ENCODE measurements around the gene GALNT5.
"Not testable (repeated sequence)": the region's sequence is repeated elsewhere in the genome, so short reads cannot be mapped to it uniquely, and the experiment has no call there.

GALNT5 gene

DNA sequence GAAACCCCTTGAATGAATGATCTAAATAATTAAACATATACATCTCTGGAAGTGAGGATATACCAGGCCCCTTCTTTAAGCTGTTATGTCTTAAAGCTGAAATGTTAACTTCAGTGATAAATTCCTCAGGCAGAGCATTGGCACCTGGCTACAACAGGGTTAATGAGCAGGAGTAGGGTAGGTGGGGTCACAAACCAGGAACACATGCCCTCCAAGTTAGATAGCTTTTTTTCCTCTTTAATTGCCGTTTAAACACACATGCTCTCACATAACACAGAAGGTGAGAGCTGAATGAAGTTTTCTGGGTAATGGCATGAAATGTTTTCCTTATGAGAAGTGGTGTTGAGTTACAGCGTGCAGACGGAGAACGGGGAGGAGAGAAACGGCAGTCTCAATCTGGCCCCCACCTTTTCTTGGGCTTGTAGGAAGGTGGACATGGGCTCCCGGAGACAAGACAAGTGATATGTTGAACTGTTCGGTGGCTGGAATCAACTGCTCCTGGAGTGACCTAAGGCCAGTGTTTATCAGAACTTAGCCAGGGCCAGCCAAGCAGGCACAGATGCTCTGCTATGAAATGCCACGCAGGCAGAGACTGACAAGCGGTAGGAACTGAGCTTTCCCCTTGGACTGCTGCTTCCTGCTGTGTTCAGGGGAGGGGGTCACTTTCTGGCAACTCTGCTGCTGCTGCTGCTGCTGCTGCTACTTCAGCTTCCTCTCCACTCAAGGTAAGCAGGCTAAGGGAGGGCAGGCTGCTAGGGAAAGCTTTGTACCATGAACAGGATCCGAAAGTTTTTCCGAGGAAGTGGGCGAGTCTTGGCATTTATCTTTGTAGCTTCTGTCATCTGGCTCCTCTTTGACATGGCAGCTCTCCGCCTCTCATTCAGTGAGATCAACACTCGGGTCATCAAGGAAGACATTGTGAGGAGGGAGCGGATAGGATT lies at the start of gene GALNT5:
Gene GALNT5, plus strand, starts transcription at position 394 of the 941 bp plus-strand sequence. Its CDS starts 378 bp downstream, at position 772.
- DNase-seq, result peak; percentile 65

GRCh38 chr2:157216286-157216965 lies 41.1 kb upstream of the GALNT5 start:
- DNase-seq, result no peak

DNA sequence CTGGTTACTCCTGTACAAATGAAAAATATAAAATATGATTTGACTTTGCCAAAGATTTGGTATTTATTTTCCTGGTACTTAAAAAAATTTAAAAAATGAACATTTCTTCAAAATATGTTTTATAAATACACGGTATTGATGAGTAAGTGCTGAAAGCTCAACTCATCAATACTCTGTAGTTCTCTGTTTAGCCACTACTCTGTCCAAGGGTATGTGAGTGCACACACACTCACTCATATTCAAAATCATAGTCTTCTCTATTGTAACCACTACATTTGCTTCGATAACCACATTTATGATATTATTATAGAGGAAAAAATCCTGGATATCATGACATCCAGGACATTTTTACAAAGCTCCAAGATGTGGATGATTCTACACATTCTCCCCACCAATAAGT lies 40.1 kb upstream of the GALNT5 start:
- no peak for DNase-seq

DNA sequence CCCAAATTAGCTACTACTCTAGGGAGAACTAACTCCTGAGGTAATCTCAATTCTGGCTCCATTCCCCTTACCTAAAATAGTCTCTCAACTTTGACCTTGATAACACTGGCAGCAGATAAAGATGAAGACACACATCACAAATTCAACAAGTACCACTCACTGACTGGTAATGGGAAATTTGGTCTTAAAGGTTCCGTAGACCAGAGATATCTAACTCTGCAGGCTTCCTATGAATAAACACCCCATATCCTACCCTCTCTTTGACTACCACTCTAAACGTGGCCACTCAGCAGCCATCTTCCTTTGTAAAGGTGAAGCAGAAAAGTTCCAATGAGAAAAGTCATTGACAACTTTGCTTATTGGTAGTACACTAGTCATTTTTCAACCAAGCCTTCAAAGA lies 38.6 kb upstream of the GALNT5 start:
- no peak for DNase-seq

- no peak for DNase-seq
Measured at GRCh38 chr2:157220502-157220901, 37.0 kb upstream of the GALNT5 start.

GRCh38 chr2:157221394-157221988 lies 36.0 kb upstream of the GALNT5 start:
- DNase-seq, result no peak

- no peak for DNase-seq
Measured at GRCh38 chr2:157223624-157224205, 33.8 kb upstream of the GALNT5 start.

DNA sequence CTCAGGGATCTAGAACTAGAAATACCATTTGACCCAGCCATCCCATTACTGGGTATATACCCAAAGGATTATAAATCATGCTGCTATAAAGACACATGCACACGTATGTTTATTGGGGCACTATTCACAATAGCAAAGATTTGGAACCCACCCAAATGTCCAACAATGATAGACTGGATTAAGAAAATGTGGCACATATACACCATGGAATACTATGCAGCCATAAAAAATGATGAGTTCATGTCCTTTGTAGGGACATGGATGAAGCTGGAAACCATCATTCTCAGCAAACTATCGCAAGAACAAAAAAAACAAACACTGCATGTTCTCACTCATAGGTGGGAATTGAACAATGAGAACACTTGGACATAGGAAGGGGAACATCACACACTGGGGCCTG lies 33.1 kb upstream of the GALNT5 start:
- not testable (repeated sequence) for DNase-seq

GRCh38 chr2:157227592-157227991 lies 29.9 kb upstream of the GALNT5 start:
- DNase-seq, result no peak

DNA sequence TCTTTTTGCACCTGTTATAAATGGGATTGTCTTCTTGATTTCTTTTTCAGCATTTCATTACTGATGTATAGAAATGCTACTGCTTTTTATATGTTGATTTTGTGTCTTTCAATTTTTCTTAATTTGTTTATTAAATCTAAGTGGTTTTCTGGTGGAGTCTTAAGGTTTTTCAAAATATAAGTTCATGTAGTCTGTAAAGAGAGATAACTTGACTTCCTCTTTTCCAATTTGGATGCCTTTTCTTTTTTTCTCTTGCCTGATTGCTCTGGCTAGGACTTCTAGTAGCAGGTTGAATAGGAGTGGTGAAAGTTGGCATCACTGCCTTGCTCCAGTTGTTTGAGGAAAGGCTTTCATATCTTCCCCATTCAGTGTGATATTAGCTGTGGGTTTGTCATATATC lies 28.6 kb upstream of the GALNT5 start:
- no peak for DNase-seq

GRCh38 chr2:157229572-157229971 lies 27.9 kb upstream of the GALNT5 start:
- peak; percentile 90 for DNase-seq

DNA sequence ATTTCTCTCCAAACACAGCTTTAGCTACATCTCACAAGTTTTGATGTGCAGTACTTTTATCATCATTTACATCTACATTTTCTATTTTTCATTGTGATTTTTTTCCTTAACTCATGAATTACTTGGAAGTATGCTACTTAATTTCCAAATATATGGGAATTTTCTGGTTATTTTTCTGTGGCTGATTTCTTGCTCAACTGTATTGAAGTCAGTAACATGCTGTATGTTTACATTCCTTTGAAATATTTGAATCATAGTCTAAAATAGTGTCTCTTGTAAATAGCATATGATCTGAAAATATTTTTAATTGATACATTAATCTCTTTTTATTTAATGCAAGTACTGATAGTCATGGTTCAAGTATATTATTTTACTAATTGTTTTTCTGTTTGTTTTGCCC lies 26.0 kb upstream of the GALNT5 start:
- peak; percentile 42 for DNase-seq

GRCh38 chr2:157233506-157233905 lies 24.0 kb upstream of the GALNT5 start:
- peak; percentile 68 for DNase-seq

- no peak for DNase-seq
Measured at GRCh38 chr2:157236404-157236803, 21.1 kb upstream of the GALNT5 start.

DNA sequence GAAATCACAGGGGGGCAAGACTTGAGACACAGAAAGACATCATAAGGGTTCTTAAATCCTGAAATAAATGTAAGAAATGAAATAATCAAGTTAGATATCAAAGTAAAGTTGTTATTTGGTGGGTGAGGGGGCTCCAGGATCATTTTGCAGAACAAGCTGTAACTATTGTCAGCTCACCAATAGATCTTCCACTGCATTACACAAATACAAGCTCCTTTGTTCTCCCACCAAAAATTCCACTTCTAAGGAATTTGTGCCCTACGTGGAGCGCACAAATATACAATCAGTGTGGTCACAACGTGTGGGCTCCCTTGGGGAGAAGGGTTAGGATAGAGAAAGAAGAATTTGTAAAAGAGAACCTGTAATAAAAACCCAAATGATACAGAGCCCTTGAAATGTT lies 19.2 kb upstream of the GALNT5 start:
- DNase-seq, result no peak

DNA sequence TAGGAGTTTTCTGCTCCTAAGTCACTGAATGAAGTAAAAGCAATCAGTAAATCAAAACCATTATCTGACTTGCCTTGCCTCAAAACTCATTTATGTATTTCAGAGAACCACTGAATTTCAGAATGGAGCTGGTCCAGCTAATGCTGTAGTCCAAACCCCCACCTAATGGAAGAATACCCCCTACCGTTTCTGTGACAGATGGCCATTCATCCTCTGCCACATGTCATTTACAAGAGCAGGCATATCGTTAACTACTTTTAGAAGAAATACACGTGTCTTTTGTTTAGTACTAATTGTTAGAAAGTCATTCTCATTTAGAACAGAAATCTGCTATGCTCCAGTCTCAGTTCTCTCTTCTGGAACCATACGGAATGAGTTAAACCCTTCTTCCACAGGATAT lies 12.8 kb upstream of the GALNT5 start:
- DNase-seq, result no peak

GRCh38 chr2:157245144-157245840 lies 12.2 kb upstream of the GALNT5 start:
- no peak for DNase-seq

- DNase-seq, result peak; percentile 95
Measured at GRCh38 chr2:157245846-157246764, 11.4 kb upstream of the GALNT5 start.

DNA sequence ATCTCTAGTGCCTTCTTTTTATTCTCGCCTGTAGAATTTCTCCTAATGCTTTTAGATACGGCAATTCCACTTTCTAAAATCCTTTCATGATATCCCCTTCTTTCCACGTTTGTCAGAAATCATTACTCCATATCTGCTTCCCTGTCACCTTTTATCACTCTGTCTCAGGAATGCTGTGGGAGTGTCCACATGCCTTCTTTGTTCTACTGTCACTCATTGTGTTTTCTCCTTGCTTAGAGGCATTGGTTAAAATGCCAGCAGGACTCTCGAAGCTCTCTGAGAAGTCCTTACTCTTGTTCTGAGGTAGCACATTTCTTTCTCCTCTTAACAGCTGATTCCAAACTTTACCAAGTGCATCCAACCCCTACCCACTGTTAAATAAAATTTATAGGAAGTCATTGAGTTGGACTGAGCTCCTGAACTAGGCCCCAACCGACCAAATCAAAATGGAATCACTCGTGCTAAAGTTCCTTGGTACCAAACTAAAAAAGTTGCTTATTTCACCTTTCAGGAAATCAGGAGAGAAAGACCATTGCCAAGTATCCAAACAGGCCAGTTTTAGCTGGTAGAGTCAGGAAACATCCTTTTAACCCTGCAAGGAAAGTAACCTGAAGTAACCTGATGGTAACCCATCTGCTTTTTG lies 10.6 kb upstream of the GALNT5 start:
- no peak for DNase-seq

- no peak for DNase-seq
Measured at GRCh38 chr2:157250836-157251235, 6.7 kb upstream of the GALNT5 start.

- no peak for DNase-seq
Measured at GRCh38 chr2:157251932-157252331, 5.6 kb upstream of the GALNT5 start.
